ENCODE data around the gene KHDC1. TPM values are rescaled to one million over a fixed set of nuclear protein-coding genes. Genes with fewer than 3 reads are reported as not detected.
"Not testable (repeated sequence)": the region's sequence is repeated elsewhere in the genome, so short reads cannot be mapped to it uniquely, and the experiment has no call there.

The KHDC1 gene
- total RNA-seq, 1 donor from 2014 or later = 2.9 TPM

GRCh38 chr6:73252703-73253102, 10.3 kb downstream of the KHDC1 start:
- intact Hi-C loops (cut with micrococcal nuclease) = no loop called here

GRCh38 chr6:73250016-73250415, 13.0 kb downstream of the KHDC1 start:
- intact Hi-C loops (cut with micrococcal nuclease) = no loop called here

- intact Hi-C loops (cut with micrococcal nuclease) = no loop called here
Observed at GRCh38 chr6:73248192-73248903, 14.6 kb downstream of the KHDC1 start.

- intact Hi-C loops (cut with micrococcal nuclease) = no loop called here
Observed at GRCh38 chr6:73242001-73242400, 21.0 kb downstream of the KHDC1 start.

- intact Hi-C loops (cut with micrococcal nuclease) = no loop called here
Observed at GRCh38 chr6:73240730-73241129, 22.3 kb downstream of the KHDC1 start.

DNA sequence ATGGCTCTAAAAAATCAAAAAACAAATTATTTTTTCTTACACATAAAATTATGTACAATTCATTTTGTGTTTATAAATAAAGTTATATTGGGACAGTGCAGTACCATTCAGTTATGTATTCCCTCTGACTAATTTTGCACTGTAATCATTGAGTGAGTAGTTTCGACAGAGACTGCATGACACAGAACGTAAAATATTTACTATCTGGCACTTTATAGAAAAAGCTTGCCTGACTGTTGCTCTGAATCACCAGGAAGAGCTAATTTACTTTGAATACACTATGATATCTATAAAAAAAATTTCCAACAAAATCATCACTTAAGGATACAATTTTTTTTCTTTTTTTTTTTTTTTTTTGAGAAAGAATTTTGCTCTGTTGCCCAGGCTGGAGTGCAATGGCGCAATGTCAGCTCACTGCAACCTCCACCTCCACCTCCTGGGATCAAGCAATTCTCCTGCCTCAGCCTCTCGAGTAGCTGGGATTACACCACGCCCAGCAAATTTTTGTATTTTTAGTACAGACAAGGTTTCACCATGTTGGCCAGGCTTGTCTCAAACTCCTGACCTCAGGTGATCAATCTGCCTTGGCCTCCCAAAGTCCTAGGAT, 26.7 kb downstream of the KHDC1 start:
- intact Hi-C loops (cut with micrococcal nuclease) = no loop called here

GRCh38 chr6:73234733-73235132, 28.3 kb downstream of the KHDC1 start:
- intact Hi-C loops (cut with micrococcal nuclease) = no loop called here

GRCh38 chr6:73233971-73234370, 29.0 kb downstream of the KHDC1 start:
- intact Hi-C loops (cut with micrococcal nuclease) = not testable (repeated sequence)

DNA sequence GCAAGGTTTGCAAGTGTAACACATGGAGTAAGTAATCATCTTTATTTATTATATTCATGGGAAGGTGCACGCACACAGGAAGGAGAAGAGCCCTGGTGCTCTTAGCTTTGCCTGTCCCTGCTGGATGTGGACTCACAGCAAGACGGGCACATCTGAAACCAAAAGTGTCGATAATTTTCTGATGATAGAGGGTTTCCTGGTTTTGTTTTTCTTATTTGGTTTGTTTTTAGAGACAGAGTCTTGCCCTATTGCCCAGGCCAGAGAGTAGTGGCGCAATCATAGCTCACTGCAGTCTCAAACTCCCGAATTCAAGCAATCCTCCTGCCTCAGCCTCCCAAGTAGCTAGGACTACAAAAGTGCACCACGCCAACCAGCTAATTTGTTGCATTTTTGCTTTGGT, 29.9 kb downstream of the KHDC1 start:
- intact Hi-C loops (cut with micrococcal nuclease) = no loop called here

GRCh38 chr6:73231986-73232391, 31.0 kb downstream of the KHDC1 start:
- intact Hi-C loops (cut with micrococcal nuclease) = no loop called here

GRCh38 chr6:73227606-73228255, 35.3 kb downstream of the KHDC1 start:
- intact Hi-C loops (cut with micrococcal nuclease) = no loop called here

DNA sequence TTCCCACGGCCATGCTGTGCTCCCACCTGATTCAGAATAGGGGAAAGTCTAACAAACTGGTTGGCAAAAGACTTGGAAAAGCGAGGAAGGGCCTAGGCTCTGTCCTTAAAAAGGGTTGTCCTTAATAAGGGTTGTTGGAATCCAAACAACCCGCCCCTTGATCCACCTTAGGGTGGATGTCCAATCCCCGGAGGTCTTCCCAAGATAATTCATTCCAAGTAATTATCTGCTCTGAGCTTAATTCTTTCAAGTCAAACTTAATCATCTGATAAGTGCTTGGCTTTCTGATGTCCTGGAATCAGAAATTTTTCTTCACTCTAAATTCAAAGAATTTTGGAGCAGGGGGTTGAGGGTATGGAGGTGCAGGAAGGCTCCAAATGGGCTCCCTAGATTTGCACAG, 37.6 kb downstream of the KHDC1 start, which contains the start of gene KHDC1L:
KHDC1L (minus strand) TSS at position 101 of the 400 bp plus-strand sequence; CDS start at position 13, 88 bp downstream.
- intact Hi-C loops (cut with micrococcal nuclease) = no loop called here

- intact Hi-C loops (cut with micrococcal nuclease) = no loop called here
Observed at GRCh38 chr6:73216859-73217258, 46.1 kb downstream of the KHDC1 start.

GRCh38 chr6:73209117-73209516, 53.9 kb downstream of the KHDC1 start:
- intact Hi-C loops (cut with micrococcal nuclease) = no loop called here

- intact Hi-C loops (cut with micrococcal nuclease) = no loop called here
Observed at GRCh38 chr6:73207221-73207837, 55.7 kb downstream of the KHDC1 start.

GRCh38 chr6:73204252-73204651, 58.7 kb downstream of the KHDC1 start:
- intact Hi-C loops (cut with micrococcal nuclease) = no loop called here

GRCh38 chr6:73203098-73203497, 59.9 kb downstream of the KHDC1 start:
- intact Hi-C loops (cut with micrococcal nuclease) = no loop called here

- intact Hi-C loops (cut with micrococcal nuclease) = no loop called here
Observed at GRCh38 chr6:73200735-73201134, 62.3 kb downstream of the KHDC1 start.

DNA sequence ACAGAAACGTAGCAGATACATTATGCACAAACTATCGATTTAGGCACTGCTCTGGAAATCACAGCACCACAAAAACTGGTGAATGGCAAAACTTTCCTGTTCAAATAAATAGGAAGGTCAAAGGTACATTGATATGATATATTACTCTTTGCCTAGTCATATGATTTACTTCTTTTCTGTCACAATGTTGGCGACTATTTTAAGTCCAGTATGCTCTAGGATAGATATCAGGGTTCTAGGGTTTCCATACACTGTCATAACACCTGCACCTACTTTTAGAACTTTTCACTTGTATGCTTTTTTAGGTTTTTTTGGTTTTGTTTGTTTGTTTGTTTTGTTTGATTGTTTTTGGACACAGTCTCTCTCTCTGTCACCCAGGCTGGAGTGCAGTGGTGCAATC, 62.7 kb downstream of the KHDC1 start:
- intact Hi-C loops (cut with micrococcal nuclease) = no loop called here

DNA sequence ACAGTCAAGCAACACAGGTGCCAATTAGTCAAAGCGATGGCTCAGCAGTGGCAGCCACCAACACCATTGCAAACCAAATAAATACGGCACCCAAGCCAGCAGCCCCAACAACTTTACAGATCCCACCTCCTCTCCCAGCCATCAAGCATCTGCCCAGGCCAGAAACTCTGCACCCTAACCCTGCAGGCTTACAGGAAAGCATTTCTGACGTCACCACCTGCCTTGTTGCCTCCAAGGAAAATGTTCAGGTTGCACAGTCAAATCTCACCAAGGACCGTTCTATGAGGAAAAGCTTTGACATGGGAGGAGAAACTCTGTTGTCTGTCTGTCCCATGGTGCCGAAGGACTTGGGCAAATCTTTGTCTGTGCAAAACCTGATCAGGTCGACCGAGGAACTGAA, 68.3 kb downstream of the KHDC1 start:
- intact Hi-C loops (cut with micrococcal nuclease) = no loop called here

- intact Hi-C loops (cut with micrococcal nuclease) = not testable (repeated sequence)
Observed at GRCh38 chr6:73193302-73193701, 69.7 kb downstream of the KHDC1 start.

Data from T-helper 1 cell treated with Interleukin-12 subunit alpha and Interleukin-12 subunit beta and Interleukin-4 antibody, amounts not matched to agents 30 ng/mL and 1 ng/mL, for 36 hours (primary cell).